ENCODE results near the gene SGPP2.

GRCh38 chr2:222490131-222490530 lies 65.8 kb downstream of the SGPP2 start:
- no peak for TF ChIP-seq CTCF (IDR thresholded peaks at IDR 0.05; ENCODE audit: low read depth, low read length, poor library complexity, severe bottlenecking)
- TF ChIP-seq EZH2phosphoT487 (IDR thresholded peaks at IDR 0.05; ENCODE audit: borderline replicate concordance, low read length): no peak

Data from DOHH2 (cell line).